Activated CD8-positive, alpha-beta memory T cell treated with anti-CD3 and anti-CD28 coated beads, Interleukin-2, amount 50 U/mL, for 1 hour (primary cell): ENCODE data around the gene ZNF417.
A peak's percentile ranks its signal among the peaks of the same experiment; 100 is the strongest.
"Not testable (repeated sequence)": the region's sequence is repeated elsewhere in the genome, so short reads cannot be mapped to it uniquely, and the experiment has no call there.

Source experiments
- DNase-seq: peaks from one replicate; pipeline ENCODE4 v3.0.0-alpha.2; 2020; ENCODE audit errors: extremely low read depth

ZNF417 gene

DNA sequence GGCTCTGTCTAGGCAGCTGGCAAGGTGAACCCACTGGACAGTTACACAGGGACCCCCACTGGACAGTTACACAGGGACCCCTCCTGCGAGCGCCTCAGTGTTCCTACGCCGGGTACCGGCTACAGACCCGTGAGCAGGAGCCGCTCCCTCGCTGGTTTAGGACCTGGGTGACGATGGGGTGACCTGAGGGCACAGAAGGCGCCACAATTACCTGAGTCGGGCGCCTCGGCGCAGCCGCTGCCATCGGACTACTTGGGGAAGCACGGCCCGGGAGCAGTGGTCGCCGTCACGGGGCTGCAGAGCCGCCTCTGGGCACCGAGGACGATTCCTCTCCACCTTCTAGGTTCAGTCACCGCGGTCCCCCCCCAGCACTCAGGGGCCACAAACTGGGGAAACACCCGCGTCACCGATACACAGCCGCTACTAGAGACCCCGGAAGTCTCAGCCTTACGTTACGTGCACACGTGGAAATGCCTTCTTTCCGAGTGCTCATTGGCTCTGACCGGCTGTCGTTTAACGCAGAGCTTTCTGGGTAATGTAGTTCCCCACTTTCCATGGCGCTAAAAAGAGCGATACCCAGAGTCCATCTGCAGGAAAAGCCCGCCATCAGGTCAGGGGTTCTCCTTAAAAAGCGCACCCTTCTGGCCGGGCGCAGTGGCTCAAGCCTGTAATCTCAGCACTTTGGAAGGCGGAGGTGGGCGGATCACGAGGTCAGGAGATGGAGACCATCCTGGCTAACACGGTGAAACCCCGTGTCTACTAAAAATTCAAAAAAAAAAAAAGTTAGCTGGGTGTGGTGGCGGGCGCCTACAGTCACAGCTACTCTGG, at the start of gene ZNF417:
ZNF417 (minus strand) TSS at position 425 of the 828 bp plus-strand sequence; CDS start at position 244, 181 bp downstream.
- DNase-seq, result peak; percentile 70

DNA sequence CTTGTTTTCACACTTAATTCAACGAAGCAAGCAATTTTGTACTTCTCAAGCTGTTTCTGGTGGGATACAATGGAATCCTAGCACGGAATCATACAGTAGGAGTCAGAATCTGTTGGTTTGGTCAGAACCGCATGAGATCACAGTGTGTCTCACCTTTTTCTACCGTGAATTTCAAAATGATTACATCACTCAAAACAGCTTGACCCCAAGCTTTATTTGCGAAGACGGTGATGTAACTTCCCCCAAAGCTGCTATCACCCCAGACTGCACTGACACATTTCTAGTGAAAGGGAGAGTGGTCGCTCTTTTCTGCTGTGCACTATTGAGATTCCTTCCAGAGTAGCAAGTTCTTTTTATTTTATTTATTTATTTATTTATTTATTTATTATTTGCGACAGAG, 48.4 kb upstream of the ZNF417 start:
- DNase-seq, result no peak

DNA sequence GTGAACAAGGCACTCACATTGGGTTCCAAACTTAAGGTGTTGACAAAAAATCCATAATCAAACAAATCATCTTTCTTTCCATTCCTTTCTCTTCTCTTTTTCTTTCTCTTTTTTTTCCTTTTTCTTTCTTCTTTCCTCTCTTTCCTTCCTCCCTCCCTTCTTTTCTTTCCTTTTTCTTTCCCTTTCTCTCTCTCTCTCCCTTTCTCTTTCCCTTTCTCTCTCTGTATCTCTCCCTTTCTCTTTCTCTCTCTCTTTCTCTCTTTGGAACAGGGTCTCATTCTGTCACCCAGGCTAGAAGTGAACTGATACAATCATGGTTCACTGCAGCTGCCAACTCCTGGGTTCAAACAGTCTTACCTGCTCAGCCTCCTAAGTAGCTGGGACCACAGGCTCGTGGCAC, 45.4 kb upstream of the ZNF417 start:
- no peak for DNase-seq

DNA sequence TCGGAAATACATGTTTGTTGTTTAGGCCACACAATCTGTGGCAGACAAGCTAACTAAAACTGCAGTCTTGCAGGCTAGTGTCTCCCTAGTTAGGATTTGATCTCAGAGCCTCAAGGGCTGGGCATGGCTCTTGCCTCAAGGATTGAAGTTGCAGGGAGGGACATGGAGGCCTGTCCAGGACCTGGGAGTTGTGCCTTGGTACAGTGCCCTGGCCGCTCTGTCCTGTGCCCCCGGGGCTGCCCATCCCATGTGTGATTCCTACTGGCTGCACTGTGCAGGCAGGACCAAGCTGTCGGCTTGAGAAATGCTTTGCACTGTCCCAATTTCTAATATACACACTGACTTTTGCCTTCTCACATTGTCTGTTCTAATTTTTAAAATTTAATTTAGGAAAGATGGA, 38.6 kb upstream of the ZNF417 start:
- DNase-seq, result no peak

DNA sequence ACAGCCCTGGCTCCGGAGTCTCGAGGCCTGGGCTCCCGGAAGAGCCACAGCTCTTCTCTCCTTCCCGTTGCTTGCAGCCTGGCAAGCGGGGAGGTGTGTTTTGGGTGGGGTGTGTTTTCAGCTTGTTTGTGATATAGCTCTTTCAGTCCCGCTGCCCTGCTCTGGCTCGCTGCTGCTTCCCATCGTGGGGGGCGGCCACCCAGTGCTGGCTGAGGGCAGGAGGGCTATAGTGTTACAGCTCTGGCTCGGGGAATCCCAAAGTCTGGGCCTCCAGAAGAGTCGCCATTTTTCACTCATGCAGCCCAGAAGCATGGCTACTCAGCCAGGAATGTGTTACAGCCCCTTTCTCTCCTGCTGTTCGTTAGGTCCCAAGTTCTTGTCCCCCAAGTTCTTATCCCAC, 33.3 kb upstream of the ZNF417 start:
- DNase-seq, result no peak

DNA sequence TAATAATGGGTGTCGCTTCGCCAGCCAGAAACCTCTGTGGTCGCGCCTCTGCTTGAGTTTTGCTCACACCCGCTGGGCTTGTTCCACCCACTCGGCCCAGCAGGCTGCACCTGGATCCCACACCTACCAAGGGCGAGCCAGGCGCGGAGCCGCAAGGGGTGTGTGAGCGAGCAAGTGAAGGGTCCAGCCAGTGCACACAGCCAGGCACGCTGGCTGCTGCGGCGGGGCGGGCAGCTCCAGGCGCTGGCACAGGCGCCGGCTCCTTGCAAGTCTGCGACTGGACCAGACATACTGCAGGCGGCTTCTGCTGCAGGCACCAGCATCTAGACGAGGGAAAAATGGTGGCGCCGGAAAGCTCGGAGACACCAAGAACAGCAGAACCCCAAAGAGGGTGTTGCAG, 32.9 kb upstream of the ZNF417 start:
- no peak for DNase-seq

DNA sequence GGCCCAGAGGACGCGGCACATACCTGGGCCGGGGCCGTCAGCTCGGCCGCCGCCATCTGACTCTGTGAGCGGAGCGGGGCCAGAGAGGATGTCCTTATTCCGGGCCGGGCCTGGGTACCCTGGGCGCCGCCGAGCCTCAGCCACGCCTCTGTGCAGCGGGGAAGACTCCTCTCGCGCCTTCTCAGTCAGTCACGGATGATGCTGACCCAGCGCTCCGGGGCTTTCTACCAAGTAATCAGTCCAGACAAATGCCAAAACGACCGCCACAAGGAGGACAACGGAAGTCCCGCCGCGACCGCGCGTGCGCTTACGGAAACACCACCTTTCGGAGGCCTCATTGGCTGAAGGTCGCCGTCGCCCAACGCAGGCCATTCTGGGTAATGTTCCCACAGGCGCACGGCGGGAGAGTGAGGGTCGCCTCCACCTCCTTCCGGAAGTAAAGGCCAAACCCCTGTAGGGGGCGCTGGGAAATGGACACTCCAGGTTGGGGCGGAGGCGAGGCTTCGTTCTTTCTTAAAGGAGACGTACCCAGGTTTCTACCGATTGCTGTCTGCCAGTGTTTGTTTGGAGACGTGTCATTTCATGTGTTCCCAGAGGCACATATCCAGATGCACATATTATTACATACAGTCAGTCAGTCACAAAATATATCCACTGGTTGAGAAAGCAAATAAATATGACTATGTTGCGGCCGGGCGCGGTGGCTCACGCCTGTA, 31.2 kb upstream of the ZNF417 start, which contains the start of gene ZNF256:
ZNF256 (minus strand) TSS at position 288 of the 716 bp plus-strand sequence; CDS start at position 56, 232 bp downstream.
- DNase-seq, result peak; percentile 70

DNA sequence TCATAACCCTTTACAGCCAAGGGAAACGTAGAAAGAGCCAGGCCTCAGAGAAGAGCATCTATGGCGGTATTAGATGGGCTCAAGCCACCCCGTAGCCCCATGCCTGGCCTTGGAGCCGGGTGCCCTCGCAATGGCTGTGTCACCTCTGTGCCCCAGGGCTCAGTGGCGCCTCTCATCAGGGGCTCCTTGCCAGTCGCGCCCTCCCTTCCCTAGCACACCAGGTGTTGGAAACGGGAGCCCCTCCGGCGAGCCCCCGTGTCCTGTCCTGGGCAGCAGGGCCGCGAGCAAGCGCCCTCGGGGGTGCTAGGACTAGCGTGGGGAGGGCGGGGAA, 30.7 kb upstream of the ZNF417 start:
- DNase-seq, result no peak

DNA sequence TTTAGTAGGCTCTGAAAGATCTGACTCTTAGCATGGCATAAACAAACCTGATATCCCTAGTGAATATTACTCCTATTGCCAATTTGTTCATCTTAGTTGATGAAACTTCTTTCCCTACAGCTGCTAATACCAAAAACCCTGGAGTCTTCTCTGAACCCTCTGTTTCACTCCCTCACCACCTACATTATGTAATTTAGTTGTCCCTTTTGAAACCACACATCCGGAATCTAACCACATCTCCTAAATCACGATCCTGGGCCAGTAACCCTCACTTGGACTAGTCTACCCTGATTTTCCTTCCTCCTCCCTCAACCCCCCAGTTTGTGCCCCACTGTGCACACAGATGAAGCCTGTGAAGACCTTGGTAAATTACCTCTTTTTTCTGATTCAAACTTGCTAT, 29.9 kb upstream of the ZNF417 start:
- no peak for DNase-seq

DNA sequence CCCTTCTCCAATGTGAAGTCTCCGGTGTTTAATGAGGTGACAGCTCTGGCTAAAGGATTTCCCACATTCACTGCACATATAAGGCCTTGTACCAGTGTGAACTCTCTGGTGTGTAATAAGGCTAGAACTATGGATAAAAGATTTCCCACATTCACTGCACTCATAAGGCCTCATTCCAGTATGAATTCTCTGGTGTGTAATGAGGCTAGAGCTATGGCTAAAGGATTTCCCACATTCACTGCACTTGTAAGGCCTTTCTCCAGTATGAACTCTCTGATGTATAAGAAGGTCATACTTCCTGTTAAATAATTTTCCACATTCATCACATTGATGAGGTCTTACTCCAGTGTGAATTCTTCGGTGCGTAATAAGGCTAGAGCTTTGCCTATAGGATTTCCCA, 25.2 kb upstream of the ZNF417 start:
- DNase-seq, result no peak

DNA sequence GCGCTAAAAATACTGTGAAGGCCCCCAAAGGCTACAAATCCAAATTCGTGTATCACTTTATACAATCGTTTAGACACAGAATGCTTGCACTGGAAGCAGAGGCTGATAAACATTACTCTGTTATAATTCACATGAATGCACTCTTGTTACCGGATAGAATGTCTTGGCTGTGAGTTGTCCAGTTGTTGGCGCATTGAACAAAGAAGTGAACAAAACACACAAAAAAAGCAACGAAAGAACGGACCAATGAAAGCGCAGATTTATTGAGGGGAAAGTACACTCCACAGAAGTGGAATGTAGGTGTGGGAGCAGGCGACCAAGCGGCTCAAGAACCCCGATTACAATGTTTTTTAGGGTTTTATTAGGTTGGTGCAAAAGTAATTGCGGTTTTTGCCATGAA, 19.3 kb upstream of the ZNF417 start:
- DNase-seq, result no peak

DNA sequence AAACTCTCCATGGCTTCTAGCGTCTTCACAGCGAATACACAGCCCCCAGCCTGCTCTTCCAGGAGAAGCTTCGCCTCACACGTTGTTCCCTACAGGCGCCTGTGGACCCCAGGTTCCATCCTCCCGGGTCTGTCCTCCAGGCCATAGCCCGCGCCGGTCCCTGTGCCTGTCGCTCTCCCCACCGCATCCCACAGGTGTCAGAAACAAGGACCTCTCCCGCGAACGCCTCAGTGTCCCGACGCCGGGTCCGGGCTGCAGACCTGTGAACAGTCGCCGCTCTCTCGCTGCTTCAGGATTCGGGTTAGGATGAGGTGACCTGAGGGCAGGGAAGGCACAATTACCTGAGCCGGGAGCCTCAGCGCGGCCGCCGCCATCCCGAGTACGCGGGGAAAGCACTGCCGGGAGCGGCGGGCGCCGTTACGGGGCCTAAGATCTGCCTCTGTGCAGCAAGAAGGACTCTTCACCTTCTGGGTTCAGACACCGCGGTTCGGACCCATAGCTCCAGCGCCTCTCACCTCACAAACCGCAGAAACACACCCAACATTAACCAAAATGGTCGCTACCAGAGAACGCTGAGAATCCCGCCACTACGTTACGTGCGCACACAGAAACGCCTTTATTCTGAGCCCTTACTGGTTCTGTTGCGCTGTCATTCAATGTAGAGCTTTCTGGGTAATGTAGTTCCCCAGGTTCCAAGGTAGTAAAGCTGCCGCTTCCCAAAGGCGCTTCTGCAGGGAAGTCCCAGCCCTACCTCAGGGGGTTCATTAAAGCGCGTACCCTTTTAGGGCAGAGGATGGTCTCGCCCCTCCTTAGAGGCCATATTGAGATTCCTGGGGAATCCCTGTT, 18.7 kb upstream of the ZNF417 start, which contains the start of gene ZNF418:
ZNF418 (minus strand) TSS at position 583 of the 846 bp plus-strand sequence. CDS start 1,580 bp downstream, outside the sequence.
- DNase-seq, result no peak

DNA sequence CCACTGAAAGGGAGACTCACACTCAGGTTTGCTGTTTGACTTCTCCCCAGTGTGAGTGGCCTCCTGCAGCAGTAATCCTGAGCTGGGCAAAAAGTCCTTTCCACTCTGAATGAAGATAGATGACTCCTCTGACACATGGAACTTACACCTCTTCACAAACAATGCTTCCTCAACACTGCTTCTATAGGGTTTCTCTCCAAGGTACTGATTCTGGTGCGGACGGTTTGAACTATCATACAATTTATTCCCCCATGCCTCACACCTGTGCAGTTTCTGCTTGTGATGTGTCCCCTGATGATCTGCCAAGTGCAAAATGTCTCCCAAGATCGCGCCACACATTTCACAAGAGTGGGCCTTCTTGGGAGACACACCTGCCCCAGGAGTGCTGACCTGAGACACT, 11.2 kb upstream of the ZNF417 start:
- DNase-seq, result no peak

DNA sequence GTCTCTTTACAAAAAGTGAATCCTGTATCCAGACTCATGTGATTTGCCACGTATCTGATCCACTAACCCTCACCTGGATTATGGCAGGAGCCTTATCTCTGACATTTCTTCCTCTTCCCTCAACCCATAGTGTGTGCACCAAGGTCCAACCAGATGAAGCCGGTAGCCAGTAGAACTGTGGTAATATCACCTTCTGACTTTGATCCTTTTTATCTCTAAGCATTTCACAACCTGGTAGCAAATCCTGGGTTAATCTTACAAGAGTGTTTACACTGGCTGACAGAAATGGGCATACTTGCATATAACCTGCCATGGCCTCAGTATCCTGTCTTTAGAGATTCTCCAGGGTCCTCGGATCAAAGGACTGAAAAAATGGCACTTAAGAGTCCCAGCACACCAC, 1.9 kb downstream of the ZNF417 start:
- DNase-seq, result no peak

DNA sequence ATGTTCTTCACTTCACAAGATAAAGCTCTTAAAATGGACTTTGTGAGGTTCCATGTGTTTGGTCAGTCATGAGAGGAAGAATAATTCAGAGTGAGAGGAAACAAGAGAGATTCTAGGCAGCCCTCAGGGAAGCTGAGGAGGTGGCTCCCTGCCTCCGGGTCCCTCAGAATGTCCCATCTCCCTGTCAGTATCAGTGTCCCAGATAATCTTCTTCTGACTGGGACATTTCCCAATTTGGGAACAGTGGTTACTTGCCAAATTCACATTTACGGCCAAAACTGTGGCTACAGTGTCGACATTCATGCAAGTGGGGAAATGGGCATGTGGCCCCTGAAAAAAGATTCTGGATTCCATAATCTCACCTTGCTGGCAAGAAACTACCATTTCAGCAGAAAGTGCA, 9.0 kb downstream of the ZNF417 start:
- no peak for DNase-seq

DNA sequence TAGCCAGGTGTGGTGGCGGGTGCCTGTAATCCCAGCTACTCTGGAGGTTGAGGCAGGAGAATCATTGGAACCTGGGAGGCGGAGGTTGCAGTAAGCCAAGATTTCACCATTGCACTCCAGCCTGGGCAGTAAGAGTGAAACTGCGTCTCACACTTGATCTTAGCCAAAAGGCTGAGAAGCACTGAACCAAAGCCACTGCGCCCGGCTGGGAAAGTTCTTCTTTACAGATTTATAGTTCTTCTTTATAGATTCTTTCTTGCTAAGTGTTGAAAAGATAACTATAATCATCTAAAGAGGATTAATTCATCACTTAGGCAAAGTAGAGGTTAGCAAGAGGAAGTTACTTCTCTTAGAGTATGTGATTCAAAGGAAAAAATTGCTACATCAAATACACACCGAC, 11.1 kb downstream of the ZNF417 start:
- DNase-seq, result no peak

DNA sequence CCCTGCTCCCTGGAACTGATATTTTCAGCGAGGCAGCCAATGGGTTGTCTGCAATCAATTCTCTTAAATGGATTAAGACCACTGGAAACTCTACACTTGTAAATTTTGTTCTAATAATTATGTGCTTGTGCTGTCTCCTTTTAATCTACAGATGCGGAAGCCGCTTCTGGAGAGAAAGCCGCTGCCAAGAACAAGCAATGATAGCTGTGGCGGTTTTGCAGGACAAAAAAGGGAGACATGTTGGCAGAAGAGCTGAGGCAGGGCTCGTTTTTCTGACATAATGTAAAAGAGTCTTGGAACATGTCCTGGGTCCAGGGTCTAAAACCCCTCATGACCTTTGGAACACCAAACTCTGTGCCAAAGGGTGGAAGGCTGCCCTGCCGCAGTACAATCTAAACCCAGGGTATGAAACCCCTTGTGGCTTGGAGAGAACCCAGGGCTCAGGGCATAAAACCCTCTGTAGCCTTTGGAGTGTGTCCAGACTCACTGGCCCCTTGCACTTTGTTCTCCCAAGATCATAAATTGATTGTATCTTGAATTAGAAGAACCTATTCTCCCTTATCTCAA, 12.7 kb downstream of the ZNF417 start:
- DNase-seq, result no peak

DNA sequence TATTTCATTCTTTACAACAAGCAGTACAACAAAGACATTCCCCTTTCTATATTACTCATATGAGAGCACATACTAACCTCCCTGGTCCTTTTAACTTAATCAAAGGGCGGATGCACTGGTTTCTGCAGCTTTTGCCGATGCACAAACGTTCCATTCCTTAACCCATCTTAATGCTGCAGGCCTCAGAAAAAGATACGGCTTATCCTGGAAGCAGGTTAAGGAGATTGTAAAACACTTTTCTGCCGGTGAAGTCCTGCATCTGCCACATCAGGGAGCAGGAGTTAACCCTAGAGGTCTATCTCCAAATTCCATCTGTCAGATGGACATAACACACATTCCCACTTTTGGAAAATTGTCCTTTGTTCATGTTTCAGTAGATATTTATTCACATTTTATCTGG, 16.1 kb downstream of the ZNF417 start:
- DNase-seq, result no peak

DNA sequence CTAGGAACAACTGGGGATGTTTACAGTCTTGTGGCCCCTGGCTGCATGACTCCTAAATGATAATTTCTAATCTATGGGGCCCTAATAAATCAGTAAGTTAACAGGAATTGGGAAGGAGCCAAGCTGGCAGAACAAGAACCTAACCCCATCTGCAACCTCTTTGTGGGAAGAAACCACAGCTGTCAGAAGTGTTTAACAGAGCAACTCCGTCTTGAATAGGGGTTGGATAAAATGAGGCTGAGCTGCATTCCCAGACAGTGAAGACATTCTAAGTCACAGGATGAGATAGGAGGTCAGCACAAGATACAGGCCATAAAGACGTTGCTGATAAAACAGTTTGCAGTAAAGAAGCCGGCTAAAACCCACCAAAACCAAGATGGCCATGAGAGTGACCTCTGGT, 25.7 kb downstream of the ZNF417 start:
- DNase-seq, result not testable (repeated sequence)

DNA sequence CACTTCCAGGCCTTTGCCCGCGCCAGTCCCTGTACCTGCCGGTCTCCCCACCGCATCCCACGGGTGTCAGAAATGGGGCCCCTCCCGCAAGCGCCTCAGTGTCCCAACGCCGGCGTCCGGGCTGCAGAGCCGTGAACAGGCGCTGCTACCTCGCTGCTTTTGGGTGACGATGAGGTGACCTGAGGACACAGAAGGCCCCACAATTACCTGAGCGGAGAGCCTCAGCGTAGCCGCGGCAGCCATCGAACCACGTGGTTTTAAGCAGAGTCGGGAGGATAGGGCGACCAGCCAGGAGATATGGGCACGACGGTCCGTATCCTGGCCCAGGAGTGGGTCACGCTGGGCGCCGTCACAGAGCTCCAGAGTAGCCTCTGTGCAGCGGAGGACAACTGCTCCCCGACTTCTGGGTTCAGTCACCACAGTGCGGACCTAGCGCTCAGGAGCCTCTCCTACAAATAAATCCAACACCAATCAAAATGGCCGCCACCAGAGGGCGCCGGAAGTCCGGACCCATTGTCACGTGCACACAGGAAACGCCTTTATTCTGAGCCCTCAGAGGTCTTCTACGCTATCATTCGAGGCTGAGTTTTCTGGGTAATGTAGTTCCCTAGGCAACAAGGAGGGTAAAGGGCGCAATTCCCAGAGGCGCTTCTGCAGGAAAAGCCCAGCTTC, 27.7 kb downstream of the ZNF417 start, which contains the start of gene ZNF814:
ZNF814 (minus strand) TSS at position 478 of the 672 bp plus-strand sequence; CDS start at position 243, 235 bp downstream.
- DNase-seq, result peak; percentile 34

DNA sequence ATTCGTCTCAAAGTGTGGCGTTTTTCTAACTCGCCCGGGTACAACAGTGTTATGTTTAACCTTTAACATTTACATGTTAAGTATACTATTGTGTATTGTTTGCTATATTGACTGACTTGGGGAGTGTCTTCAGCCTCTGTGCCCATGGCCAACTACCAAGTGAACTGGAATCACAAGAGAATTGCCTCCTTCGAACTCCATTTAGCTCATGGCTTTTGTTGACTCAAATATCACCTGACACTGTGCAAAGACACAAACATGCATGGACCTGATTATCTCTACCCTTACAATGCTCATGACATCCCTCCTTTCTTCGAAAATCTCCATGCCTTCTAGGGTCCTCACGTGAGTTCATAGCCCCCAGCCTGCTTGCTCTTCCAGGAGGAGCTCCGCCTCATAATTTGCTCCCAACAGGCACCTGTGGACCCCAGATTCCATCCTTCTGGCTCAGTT, 28.3 kb downstream of the ZNF417 start:
- DNase-seq, result no peak
